ENCODE results near the gene FNTB. TPM values are rescaled to one million over a fixed set of nuclear protein-coding genes. Genes with fewer than 3 reads are reported as not detected.
A peak's percentile ranks its signal among the peaks of the same experiment; 100 is the strongest.

Gene FNTB
- total and polyA plus RNA-seq, 2 experiments from 2014 or later: 8.6 to 12.5 TPM

DNA sequence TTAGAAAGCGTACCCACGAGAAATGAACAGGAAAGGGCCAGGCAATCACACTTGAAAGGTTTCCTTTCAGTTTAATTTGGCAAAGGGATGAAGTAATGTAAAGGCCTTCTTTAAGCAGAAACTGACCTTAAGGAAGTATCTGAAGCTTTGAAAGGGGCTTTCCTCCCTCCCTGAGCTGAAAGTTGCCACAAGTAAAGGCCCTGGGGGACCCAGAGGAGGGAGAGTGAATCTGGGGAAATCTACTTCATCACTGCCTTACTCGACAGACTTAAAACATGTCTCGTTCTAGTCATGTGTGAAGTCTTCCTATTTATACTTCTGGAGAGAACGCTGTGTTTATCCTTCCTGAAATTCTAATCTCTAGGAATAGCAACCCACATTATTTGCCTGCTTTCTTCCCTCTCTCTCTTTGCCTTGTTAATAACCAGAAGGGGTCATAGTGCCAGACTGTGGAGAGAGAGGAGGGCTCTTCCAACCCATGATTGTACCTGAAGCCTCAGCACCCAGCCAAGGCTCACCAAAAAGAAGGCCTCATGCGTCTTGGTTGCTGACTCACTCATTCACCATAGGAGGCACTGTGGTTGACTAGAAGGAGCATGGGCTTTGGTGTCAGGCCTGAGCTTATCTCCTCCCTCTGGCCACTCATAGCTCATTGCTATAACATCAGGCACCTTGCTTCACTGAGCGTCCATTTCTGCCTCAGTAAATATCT, 33.9 kb upstream of the FNTB start:
- Histone ChIP-seq H3K79me2 (replicated peaks; ENCODE audit: insufficient read depth) (no peaks in the 10 kb centered on the region; the same call in 1 of the 2 replicates), H2AFZ (no peak overlapping the region), H3K4me3 (no peak overlapping the region), H3K9me2 (ENCODE audit: insufficient read depth) (no peaks in the 10 kb centered on the region), H3K27ac (ENCODE audit: low read depth) (no peak overlapping the region; the same call in 1 of the 2 replicates), H4K20me1 (replicated peaks; ENCODE audit: insufficient read depth) (no peaks in the 10 kb centered on the region; the same call in 1 of the 2 replicates), H3K4me2 (no peak overlapping the region), H3K36me3 (ENCODE audit: insufficient read depth) (peaks cover 5% of the 10 kb centered on the region; the same call in 1 of the 2 replicates), H3K27me3 (ENCODE audit: insufficient read depth) (no peaks in the 10 kb centered on the region), H3F3A (replicated peaks; ENCODE audit: low read depth) (peaks cover 10% of the 10 kb centered on the region), H3K4me1 (ENCODE audit: insufficient read depth) (peaks cover 28% of the 10 kb centered on the region)
- peak; percentile 64 for DNase-seq (ENCODE audit: low spot score)
- ATAC-seq: peak; percentile 64
- Mint-ChIP-seq H3K27ac (peak overlapping the region; percentile 79), H3K9me3 (no peaks in the 10 kb centered on the region; the same call in 2 of the 3 replicates), H3K4me1 (peaks cover 40% of the 10 kb centered on the region), H3K36me3 (ENCODE audit: low read depth) (peaks cover 29% of the 10 kb centered on the region), H3K27me3 (ENCODE audit: insufficient read depth, low read depth, poor library complexity) (peaks cover 4% of the 10 kb centered on the region), H3K4me3 (no peak overlapping the region)
- peak; percentile 44 to 57 for TF ChIP-seq CTCF (conservative IDR thresholded peaks at IDR 0.05; ENCODE audit: low read depth in 2 of 2)
- TF ChIP-seq EZH2phosphoT487 (IDR thresholded peaks at IDR 0.05; ENCODE audit: unreplicated experiment): no peak

- Histone ChIP-seq H3K4me1 (ENCODE audit: insufficient read depth) (peaks cover 28% of the 10 kb centered on the region), H3F3A (replicated peaks; ENCODE audit: low read depth) (peaks cover 10% of the 10 kb centered on the region), H3K4me3 (no peak overlapping the region), H2AFZ (no peak overlapping the region), H3K9me2 (ENCODE audit: insufficient read depth) (no peaks in the 10 kb centered on the region), H3K79me2 (replicated peaks; ENCODE audit: insufficient read depth) (no peaks in the 10 kb centered on the region; the same call in 1 of the 2 replicates), H3K27me3 (ENCODE audit: insufficient read depth) (no peaks in the 10 kb centered on the region), H3K36me3 (ENCODE audit: insufficient read depth) (peaks cover 5% of the 10 kb centered on the region; the same call in 1 of the 2 replicates), H3K4me2 (no peak overlapping the region), H4K20me1 (replicated peaks; ENCODE audit: insufficient read depth) (no peaks in the 10 kb centered on the region; the same call in 1 of the 2 replicates), H3K27ac (ENCODE audit: low read depth) (no peak overlapping the region)
- H3K4me1 Mint-ChIP-seq: peaks cover 40% of the 10 kb centered on the region
- peaks cover 1% of the 10 kb centered on the region for H3K27me3 Mint-ChIP-seq (ENCODE audit: insufficient read depth, low read depth, poor library complexity)
- H3K36me3 Mint-ChIP-seq (ENCODE audit: low read depth): peaks cover 29% of the 10 kb centered on the region
- no peak for ATAC-seq
- H3K9me3 Mint-ChIP-seq: no peaks in the 10 kb centered on the region; the same call in 2 of the 3 replicates
- peak overlapping the region; percentile 79 for H3K27ac Mint-ChIP-seq
- DNase-seq (ENCODE audit: low spot score): no peak
- no peak overlapping the region for H3K4me3 Mint-ChIP-seq
- no peak for TF ChIP-seq ETS1 (IDR thresholded peaks at IDR 0.05)
- no peak for TF ChIP-seq NANOG (IDR thresholded peaks at IDR 0.05; ENCODE audit: borderline replicate concordance)
- TF ChIP-seq ZNF114 (CRISPR knock-in tag; IDR thresholded peaks at IDR 0.05): no peak
- no peak for TF ChIP-seq STAT1 (IDR thresholded peaks at IDR 0.05; ENCODE audit: unreplicated experiment)
- TF ChIP-seq JUNB (IDR thresholded peaks at IDR 0.05; ENCODE audit: unreplicated experiment): no peak
- TF ChIP-seq EZH2phosphoT487 (IDR thresholded peaks at IDR 0.05; ENCODE audit: unreplicated experiment): no peak
- no peak for TF ChIP-seq POLR2AphosphoS5 (IDR thresholded peaks at IDR 0.05; ENCODE audit: low read depth)
- no peak for TF ChIP-seq ZNF331 (CRISPR knock-in tag; IDR thresholded peaks at IDR 0.05; ENCODE audit: low read depth)
- no peak for TF ChIP-seq CREB1 (CRISPR knock-in tag; IDR thresholded peaks at IDR 0.05; ENCODE audit: low read depth)
- no peak for TF ChIP-seq ZNF462 (CRISPR knock-in tag; IDR thresholded peaks at IDR 0.05)
- TF ChIP-seq EZH2 (IDR thresholded peaks at IDR 0.05; ENCODE audit: low read depth, unreplicated experiment): no peak
Observed at GRCh38 chr14:64953310-64953654, 33.4 kb upstream of the FNTB start.

Measured in GM23338 (cell line).